ENCODE results near the gene CHST14.
"Not testable (repeated sequence)": the region's sequence is repeated elsewhere in the genome, so short reads cannot be mapped to it uniquely, and the experiment has no call there.

The CHST14 gene

GRCh38 chr15:40440743-40441564 is 29.8 kb upstream of the CHST14 start, which contains the start of gene BAHD1:
Gene BAHD1 (plus strand): TSS chr15:40440953. CDS start chr15:40458465, 17,512 bp downstream.
- peak; percentile 96 for DNase-seq (ENCODE audit: low read depth)

- no peak for DNase-seq (ENCODE audit: low read depth)
Observed at GRCh38 chr15:40441565-40442531, 28.9 kb upstream of the CHST14 start.

GRCh38 chr15:40443255-40443654 is 27.5 kb upstream of the CHST14 start:
- DNase-seq (ENCODE audit: low read depth): no peak

- DNase-seq (ENCODE audit: low read depth): no peak
Observed at GRCh38 chr15:40443846-40444245, 26.9 kb upstream of the CHST14 start.

GRCh38 chr15:40444736-40445135 is 26.0 kb upstream of the CHST14 start:
- DNase-seq (ENCODE audit: low read depth): no peak

GRCh38 chr15:40445421-40445922 is 25.3 kb upstream of the CHST14 start:
- DNase-seq (ENCODE audit: low read depth): no peak

GRCh38 chr15:40446144-40446543 is 24.6 kb upstream of the CHST14 start:
- DNase-seq (ENCODE audit: low read depth): no peak

- DNase-seq (ENCODE audit: low read depth): no peak
Observed at GRCh38 chr15:40448354-40448753, 22.4 kb upstream of the CHST14 start.

GRCh38 chr15:40449275-40449674 is 21.5 kb upstream of the CHST14 start:
- no peak for DNase-seq (ENCODE audit: low read depth)

GRCh38 chr15:40450047-40450446 is 20.7 kb upstream of the CHST14 start:
- no peak for DNase-seq (ENCODE audit: low read depth)

GRCh38 chr15:40451527-40452158 is 19.1 kb upstream of the CHST14 start:
- no peak for DNase-seq (ENCODE audit: low read depth)

GRCh38 chr15:40452296-40453090 is 18.3 kb upstream of the CHST14 start:
- DNase-seq (ENCODE audit: low read depth): no peak

- DNase-seq (ENCODE audit: low read depth): not testable (repeated sequence)
Observed at GRCh38 chr15:40453941-40454340, 16.8 kb upstream of the CHST14 start.

GRCh38 chr15:40454904-40455391 is 15.8 kb upstream of the CHST14 start:
- no peak for DNase-seq (ENCODE audit: low read depth)

- DNase-seq (ENCODE audit: low read depth): no peak
Observed at GRCh38 chr15:40456299-40456712, 14.5 kb upstream of the CHST14 start.

GRCh38 chr15:40456738-40457137 is 14.0 kb upstream of the CHST14 start:
- DNase-seq (ENCODE audit: low read depth): no peak

- no peak for DNase-seq (ENCODE audit: low read depth)
Observed at GRCh38 chr15:40458495-40459371, 12.1 kb upstream of the CHST14 start.

- no peak for DNase-seq (ENCODE audit: low read depth)
Observed at GRCh38 chr15:40459391-40460015, 11.3 kb upstream of the CHST14 start.

- DNase-seq (ENCODE audit: low read depth): no peak
Observed at GRCh38 chr15:40460404-40460803, 10.4 kb upstream of the CHST14 start.

- no peak for DNase-seq (ENCODE audit: low read depth)
Observed at GRCh38 chr15:40461958-40462357, 8.8 kb upstream of the CHST14 start.

All from activated T-cell treated with anti-CD3 and anti-CD28 coated beads for 48 hours (primary cell).